G401.6 (cell line): ENCODE results near the gene ETS1.

ENCODE experiments used
- FAIRE-seq: peaks from 2 replicates; lab custom pipeline; 2012; peaks lifted over from hg19 to GRCh38; lab: Jason Lieb, UNC

ETS1 gene

DNA sequence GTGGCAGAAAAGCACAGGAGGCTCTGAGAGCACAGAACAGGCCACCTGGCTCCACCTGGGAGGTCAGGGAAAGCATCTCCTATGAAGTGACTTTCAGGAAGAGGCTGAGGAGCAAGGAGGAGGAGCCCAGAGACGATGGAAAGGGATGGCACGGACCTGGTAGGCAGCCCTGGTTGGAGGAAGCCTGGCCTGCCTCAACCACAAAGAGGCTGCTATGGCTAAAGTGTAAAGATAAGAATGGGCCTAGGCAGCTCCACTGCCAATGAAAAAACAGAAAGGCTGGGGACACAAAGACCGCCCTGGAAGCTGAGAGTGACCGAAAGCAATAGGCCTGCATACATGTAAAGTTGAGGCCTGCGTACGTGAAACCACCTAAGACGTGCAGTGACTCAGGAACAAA, 31.2 kb upstream of the ETS1 start:
- FAIRE-seq: no peak

DNA sequence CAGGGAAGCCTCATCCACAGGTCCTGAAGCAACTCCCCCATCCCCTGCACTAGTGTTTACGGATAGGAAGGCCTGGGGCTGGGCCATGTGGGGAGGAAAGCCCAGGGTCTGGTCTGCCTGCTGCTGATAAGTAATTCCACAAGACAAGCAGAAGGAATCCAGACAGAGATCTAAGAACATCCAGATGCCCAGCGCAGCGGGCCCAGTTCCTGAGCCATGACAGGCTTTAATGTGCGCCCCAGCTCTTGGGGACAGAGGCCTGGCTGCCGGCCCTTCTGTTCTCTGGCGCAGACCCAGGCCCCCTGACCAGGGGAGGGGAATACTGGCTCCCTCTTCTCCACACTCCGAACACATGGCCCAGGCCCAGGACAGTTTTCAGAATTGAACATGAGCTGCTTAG, 28.8 kb upstream of the ETS1 start:
- no peak for FAIRE-seq

DNA sequence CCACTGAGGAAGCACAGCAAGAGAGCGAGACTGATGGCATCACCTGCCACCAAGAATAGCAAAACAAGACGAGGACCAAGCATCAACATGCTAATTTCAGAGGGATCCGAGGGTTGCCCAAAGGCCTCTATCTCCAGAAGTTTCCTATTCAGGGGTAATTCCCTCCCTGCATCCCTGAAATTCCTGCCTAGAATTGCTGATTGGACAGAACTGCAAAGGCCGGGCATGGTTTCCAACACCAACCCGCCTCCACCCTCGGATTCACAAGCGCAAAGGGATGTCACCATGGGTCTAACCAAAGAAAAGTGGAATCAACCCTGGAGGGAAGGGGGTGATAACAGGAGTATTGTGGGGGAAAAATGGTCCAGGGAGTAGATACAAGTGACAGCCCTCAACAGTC, 28.3 kb upstream of the ETS1 start:
- no peak for FAIRE-seq

DNA sequence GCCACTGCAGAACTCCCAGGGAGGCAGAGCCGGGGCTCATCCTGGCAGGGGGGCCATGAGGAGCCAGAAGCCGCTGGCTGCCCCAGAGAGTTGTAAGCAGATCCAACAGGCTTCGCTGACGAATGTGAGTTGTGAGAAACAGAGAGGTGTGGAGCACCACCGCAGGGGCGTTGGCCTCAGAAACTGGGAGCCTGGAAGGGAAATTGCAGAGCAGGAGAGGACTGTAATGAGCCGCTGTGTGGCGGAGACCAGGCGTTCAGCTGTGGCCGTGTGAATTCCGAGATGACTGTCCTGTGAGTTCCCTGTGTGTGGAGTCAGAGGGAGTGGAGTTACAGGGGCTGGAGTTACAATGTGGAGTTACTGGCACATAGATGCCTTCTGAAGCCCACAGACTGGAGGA, 27.7 kb upstream of the ETS1 start:
- no peak for FAIRE-seq

DNA sequence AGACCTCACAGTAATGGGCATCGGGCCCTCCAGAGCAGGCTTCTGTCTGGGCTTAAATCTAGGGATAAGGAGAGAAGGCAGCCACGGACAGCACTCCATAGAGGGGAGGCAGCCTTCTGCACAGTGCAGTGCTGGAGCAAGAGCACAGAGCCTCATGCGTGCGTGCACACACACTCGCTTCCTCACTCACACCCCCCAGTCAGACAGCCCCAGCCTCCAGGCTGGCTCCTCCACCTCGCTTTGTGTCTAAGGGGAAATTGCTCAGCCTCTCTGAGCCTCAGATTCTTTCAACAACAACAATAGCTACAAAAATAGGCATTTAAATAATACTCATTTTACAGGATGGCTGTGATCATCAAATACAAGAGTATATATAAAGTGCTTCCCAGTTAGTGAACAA, 26.7 kb upstream of the ETS1 start:
- no peak for FAIRE-seq

DNA sequence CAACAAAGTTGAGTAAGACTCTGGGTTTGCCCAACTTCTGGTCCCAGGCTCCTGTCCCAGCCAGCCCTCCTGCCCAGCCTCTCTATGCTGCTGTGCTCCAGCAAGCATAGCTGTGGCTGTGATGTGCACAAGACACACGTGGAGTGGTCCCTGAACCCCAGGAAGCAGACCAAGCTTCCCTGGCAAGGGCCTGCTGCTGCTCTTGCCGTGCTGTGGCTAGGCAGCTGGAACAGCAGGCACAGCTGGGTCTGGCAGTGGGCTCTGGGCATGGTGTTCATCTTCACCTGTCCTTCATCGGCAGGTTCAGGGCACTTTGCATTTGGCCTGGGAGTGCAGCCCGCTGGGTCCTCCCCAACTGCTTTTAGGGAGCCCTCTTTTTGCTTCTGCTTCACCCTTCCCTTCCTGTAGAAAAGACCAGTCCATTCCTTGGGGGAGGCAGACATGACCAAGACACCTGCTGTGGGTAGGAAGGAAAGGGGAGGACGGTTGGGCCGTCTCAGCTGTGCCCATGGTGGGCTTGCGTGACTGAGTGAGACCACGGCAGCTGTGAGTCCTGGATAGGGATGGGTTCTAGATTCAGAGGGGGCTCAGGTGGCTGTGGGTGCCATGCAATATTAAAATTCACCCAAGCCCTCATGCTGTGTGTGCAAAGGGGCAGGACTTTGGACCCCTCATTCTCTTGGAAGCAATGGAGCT, 26.1 kb upstream of the ETS1 start:
- no peak for FAIRE-seq

DNA sequence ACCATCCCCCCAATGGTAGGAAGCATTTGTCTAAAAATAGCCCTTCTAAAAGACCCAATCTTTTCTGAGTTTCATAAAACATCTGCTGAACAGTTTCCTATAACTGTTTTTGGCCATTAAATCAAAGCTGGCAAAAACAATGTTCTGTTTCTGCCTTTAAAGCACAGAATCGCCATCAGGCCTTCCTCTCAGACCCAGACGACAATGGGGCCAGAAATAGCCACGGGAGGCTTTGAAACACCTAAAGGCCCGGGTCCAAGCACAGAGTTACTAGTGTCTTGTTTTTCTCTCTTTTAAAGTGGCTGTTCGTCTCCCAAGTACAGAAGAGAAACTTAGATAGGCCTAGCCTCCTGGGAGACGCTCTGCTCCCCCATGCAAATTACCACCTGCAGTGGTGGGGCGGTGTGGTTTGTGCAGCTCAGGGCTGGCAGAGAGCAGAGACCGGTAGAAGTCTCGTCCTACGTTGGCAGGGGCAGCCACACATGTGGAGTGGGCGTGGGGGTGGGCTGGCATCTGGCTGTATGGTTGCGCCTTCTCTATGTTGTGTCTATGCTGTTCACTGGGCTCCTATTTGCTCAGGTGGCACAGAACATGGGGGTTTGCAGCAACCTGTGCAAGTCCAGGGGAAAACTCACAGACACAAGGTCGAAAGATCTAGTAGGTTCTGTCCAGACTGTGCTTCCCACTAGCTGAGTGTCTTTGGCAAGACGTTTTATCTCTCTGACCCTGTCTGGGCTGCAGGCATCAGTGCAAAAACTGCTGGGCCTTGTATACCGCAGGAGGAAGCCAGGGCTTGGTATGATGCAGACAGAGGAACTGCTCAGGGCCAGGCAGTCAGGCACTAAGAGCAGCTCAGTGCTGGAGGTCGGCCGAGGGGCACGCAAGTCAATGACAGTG, 23.6 kb upstream of the ETS1 start:
- no peak for FAIRE-seq

DNA sequence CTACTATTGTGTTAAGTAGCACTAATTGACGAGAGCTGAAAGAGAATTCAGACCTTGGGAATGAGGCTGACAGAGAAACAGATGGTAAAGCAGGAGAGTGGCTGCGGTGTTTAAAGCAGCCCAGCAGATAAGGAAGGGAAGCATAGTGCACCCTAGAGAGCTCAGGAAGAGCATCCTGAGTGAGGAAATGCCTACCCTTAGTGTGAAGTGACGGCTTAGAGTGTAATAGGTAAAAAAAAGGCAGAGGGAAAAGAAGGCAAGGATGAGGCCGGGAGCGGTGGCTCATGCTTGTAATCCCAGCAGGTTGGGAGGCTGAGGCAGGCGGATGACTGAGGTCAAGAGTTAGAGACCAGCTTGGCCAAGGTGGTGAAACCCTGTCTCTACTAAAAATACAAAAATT, 22.4 kb upstream of the ETS1 start:
- FAIRE-seq: no peak

DNA sequence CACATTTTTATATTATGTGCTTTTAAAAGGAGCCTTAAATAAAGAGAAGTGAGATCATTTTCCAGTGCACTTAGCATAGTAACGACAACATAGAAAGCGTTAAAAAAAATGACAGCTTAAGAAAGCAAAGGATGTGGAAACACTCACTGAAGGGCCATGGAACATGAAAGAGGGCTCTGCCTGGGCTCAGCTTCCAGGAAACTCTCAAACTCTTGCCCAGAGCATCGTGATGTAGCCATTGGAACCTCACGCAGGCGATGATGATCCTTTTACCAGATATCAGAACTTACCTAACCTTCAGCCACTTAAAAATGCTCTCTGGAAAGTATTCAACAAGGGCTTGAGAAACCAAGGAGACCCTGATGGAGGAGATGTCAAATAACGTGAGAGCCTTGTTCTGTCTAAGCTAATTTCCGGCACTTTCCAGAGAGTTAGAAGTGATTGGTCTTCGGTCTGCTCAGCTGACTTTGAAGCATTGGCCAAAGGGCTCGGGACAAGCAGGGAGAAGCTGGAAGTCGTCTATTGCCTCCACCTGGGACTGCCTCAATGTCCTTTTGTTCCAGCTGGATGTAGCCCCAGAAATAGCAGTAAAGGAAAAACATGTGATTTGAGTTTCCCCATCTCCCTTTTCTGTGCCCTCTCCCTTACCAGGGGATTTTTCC, 21.5 kb upstream of the ETS1 start:
- no peak for FAIRE-seq

DNA sequence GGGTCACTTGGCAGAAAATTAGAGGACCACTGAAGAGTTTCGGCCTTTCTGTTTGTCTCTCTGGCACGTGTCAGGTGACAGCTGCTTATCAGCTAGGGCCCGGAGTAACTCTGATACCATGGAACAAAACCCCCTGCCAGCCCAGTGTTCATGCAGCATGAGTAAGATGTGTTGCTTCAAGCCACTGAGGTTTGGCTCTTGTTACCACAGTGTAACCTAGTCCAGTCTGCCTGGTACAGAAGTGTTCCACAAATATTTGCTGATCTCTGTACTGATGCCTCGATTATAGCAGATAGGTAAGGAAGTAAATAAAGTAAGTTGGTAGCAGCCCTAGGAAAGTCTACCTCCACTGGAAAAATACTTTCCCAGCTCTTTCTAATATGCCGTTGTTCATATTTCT, 20.5 kb upstream of the ETS1 start:
- no peak for FAIRE-seq

DNA sequence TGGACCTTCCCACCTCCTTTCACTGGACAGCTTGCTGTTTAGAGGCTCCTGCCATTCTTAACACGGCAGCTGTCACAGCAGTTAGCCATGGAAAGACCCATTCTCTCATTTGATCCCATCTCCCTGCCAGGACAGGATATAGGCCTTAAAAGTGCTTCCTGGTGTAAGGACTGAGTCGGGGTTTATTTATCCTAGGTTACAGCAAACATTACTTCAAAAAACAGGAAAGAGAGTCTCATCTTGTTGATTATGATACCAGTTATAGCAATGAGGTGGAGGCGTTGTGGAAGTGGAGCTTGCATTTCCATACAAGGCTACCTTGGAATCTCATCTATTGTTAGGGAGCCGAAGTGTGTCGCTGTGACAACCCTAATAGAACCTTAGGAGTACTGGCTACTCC, 17.4 kb upstream of the ETS1 start:
- FAIRE-seq: no peak

DNA sequence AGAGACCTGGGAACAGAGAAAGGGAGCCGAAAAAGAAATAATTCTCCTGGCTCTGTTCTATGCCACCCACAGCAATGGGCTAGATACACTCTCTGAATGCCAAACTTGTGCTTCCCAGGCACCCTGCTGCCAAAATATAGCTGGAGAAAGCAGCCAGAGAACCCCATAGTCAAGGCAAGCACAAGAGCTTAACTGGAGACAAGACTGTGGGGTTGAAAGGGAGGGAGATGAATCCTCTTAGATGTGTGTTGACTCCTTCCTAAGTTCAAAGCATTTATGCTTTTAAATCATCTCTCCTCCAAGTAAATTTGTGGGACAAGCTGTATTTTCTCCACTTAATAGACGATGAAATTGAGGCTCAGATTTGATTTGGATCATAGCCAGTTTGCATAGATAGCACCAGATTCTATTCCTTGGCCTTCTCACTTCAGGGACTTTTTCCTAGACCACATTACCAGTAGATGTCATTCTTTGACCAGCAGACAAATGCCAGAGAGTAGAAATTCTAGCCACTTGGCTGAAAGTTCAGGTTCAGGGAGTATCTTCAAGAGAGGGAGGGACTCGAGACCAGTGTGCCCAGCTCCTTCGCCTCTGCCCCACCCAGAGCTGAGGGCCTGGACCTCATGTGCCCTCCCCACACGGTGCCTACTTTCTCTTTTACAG, 16.5 kb upstream of the ETS1 start:
- FAIRE-seq: no peak

DNA sequence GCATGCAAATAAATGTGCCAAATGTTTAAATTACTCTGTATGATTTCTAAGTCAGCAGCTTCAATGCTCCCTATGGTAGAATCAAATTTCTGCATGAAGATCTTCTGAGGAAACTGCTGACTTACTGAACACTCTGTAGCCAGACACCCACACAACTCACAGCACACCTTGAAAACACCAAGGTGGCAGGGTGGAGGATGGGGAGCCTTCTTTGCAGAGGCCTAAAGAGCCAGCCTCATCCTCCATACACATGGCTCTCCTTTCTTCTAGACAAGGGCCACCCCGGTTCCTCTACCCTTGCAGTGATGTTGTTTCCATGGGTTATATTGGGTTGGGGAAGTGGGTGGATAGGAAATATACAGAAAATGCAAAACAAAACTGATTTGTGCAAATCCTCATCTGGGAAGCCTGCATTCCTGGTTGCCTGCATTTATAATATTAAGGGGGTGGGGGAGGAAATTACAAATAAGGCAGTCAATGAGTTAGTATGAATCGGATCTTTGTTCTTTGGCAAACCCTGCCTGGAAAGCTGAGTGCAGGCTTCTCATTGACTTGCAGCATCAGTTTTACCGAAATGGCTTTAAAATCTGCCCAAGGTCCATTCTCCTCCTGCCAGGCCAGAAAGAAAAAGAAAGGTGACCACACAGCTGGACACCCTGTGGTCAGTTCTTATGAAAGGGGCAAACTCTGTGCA, 15.8 kb upstream of the ETS1 start:
- no peak for FAIRE-seq

DNA sequence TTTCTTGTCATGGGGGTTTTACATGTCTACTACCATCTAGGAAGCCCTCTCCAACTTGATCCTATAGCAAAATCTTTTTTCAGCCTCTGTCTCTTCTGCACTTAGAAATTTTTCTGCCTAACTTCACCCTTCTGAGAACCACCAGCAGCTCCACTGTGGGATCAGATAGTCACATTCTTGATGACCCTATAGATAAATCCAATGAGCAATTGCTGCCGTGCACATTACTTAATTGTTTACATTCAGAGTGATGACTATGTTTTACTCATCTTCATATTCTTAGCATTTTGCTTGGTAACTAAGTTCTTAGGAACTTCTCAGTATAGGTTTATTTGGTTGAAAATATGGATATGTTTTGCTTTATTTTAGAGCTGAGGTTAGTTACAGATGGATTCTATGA, 12.4 kb upstream of the ETS1 start:
- no peak for FAIRE-seq

DNA sequence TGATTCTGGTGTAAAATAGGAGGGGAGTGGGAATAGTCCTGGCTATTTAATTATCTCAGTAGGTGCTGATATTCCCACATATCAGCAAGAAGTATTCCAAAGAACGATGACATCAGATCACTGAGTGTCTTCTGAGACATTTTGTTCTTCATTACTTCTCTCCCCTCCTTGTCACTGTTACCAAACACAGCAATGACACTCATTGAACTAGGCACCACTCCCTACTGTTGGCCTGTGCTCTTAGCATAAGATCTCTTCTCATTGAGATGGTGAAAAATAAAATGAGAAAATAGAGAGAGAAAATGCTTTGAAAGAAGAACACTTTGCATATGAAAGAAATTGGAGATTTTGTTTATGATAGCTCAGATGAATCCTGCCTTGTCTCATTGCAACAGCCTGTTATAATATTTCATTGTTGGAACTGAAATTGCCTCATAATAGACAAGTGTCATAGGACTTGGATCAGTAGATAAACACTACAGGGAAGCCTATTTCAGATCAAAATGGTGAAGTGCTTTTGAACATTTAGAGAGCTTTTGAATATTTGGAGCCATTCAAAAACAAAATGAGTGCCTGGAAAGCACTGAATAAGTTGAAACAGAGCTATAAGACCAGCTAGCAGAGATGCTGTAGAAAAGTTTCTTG, 11.3 kb upstream of the ETS1 start:
- FAIRE-seq: no peak

DNA sequence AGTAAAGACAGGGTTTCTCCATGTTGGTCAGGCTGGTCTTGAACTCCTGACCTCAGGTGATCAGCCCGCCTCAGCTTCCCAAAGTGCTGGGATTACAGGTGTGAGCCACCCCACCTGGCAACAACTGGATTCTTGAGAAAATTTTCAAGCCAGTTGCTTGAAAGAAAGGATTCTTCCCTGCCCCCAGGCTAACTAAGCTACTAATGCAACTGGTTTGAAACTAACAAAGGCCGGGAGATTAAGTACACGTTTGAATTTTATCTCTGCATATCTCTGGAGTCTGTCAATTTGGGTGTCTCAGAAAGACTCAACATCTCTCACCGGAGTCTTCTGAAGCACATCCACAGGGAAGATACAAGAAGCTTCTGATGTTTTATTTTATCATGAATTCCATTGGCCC, 10.7 kb upstream of the ETS1 start:
- no peak for FAIRE-seq

DNA sequence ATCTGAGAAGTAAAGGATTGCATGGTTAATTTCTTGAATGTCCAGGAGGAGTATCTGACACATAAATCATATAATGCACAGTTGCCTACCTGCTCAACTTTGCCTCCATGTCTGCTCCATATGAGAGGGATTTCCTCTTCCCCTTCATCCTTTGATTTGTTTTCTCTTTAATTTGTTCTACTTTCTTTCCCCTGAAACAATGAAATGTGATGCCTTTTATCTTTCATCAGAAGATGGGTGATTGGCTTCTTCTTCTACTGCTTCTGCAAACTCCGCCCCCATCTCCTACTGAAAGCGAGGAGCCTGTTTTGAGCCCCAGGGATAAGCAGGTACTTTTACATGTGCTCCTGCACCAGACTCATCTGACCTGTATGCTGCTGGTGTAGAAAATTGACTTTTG, 9.9 kb upstream of the ETS1 start:
- FAIRE-seq: no peak

DNA sequence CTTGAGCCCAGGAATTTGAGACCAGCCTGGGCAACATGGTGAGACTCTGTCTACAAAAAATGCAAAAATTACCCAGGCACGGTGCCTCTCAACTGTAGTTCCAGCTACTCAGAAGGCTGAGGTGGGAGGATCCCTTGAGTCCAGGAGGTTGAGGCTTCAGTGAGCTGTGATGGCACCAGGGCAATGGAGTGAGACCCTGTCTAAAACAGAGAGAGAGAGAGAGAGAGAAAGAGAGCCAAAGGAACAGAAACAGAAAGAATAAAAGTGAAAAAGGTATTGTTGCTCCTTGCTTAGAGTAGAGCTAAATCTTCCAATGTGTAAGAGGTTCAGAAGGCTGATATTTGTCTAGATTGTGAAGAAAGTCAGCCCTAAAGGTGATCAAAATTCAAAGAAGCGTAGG, 8.9 kb upstream of the ETS1 start:
- no peak for FAIRE-seq

DNA sequence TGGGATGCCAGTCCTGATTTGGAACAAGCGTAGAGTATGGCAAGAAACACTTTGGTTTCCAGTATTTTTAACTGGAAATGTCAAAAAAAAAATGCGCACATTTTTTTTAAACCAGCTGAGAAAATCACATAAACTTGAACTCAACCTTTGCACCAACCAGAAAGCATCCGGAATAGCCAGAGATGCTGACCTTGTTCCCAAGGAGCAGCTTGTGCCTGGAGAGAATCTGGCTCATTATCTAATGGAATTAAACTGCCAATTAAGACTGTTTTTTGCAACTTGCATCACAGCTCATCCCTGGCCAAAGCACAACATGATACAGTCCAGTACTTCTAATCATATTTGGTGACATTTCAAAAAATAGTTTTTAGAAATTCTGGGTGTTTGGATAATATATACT, 8.4 kb upstream of the ETS1 start:
- no peak for FAIRE-seq

DNA sequence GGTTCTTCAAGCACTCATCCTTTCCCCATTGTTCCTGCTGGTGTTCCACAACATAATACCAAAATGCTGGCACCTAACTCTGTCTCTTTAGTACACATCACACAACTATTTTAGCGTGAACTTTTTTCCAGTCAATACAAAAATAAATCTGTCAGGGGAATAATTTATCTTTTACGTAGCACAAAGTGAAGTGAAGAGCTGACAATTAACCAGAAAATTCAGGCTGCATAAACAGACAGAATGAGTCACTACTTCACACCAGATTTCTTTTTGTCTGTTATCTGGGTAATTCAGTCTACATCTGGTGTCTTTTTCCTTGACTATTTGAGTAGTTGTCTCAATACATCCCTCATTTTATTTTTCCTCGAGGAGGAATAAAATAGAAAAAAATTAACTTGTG, 7.9 kb upstream of the ETS1 start:
- no peak for FAIRE-seq

DNA sequence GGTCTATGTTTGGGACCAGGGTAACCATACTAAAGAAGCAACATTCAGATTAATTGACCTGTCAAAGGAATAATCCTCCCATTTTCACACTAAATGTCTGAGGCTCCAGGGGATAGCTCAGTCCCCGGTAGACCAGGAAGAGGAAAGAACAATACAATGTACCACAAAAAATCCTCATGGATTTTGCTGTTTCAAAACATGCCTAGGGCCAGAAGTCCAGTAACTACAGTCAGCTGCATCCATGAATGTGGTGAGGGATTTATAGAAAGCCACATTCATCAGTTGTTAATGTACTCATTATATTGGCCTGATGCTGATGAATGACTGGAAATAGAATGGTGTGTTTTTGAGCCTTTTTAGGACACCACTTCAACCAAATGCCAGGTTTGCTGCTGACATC, 6.9 kb upstream of the ETS1 start:
- FAIRE-seq: no peak

DNA sequence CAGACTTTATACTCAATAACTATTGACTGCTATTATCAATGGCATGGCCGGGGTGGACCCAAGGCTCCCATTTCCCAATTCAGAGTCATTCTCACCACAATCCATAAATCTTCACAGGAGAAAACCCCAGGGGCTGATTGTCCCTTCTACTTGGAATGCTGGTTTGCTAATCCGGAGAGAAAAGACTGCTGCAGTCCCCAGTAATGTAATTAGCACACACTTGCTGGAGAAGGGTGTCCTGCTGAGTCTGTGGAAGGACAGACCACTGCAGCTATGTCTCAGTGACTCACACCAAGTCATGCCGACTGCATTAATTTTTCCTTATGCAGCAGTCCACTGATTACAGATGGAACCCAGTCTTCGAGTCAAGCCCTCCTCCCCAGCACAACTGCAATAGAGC, 5.9 kb upstream of the ETS1 start:
- no peak for FAIRE-seq
